ENCODE measurements around the gene SLCO1B3. TPM values are rescaled to one million over a fixed set of nuclear protein-coding genes. Genes with fewer than 3 reads are reported as not detected.

SLCO1B3 gene
- total RNA-seq, 1 experiment from 2014 or later = not detected

- Histone ChIP-seq H3K79me2 (ENCODE audit: low read length) (no peaks in the 10 kb centered on the region), H3K27me3 (ENCODE audit: low read length) (no peaks in the 10 kb centered on the region), H3K36me3 (ENCODE audit: insufficient read depth, low read length) (no peaks in the 10 kb centered on the region), H3K9ac (ENCODE audit: low read length) (no peak overlapping the region), H3K4me3 (ENCODE audit: low read length) (no peak overlapping the region), H3K4me1 (ENCODE audit: low read length) (no peaks in the 10 kb centered on the region), H3K9me2 (replicated peaks; ENCODE audit: insufficient read depth, low read length) (no peaks in the 10 kb centered on the region), H4K20me1 (ENCODE audit: insufficient read depth, low read depth, low read length) (no peaks in the 10 kb centered on the region), H3K4me2 (ENCODE audit: low read depth, low read length, poor library complexity, severe bottlenecking) (no peak overlapping the region), H2AFZ (ENCODE audit: low read length) (no peak overlapping the region), H3K27ac (ENCODE audit: low read length) (no peak overlapping the region), H3K9me3 (ENCODE audit: low read length) (no peaks in the 10 kb centered on the region)
- DNase-seq = no peak
Measured at GRCh38 chr12:20805921-20806320, 4.6 kb upstream of the SLCO1B3 start.

GRCh38 chr12:20807192-20808080 is 3.1 kb upstream of the SLCO1B3 start:
- H3K9ac ChIP-seq (ENCODE audit: low read length) = no peak overlapping the region
- no peak overlapping the region for H3K4me2 ChIP-seq (ENCODE audit: low read depth, low read length, poor library complexity, severe bottlenecking)
- no peaks in the 10 kb centered on the region for H3K79me2 ChIP-seq (ENCODE audit: low read length)
- H3K4me1 ChIP-seq (ENCODE audit: low read length) = no peaks in the 10 kb centered on the region
- H2AFZ ChIP-seq (ENCODE audit: low read length) = no peak overlapping the region
- no peaks in the 10 kb centered on the region for H3K36me3 ChIP-seq (ENCODE audit: insufficient read depth, low read length)
- H3K27me3 ChIP-seq (ENCODE audit: low read length) = no peaks in the 10 kb centered on the region
- H3K9me2 ChIP-seq (replicated peaks; ENCODE audit: insufficient read depth, low read length) = no peaks in the 10 kb centered on the region
- H3K9me3 ChIP-seq (ENCODE audit: low read length) = no peaks in the 10 kb centered on the region
- no peaks in the 10 kb centered on the region for H4K20me1 ChIP-seq (ENCODE audit: insufficient read depth, low read depth, low read length)
- H3K4me3 ChIP-seq (ENCODE audit: low read length) = no peak overlapping the region
- DNase-seq = no peak
- H3K27ac ChIP-seq (ENCODE audit: low read length) = no peak overlapping the region

GRCh38 chr12:20808521-20808920 is 2.0 kb upstream of the SLCO1B3 start:
- no peak for DNase-seq

GRCh38 chr12:20815574-20815973 is 5.1 kb downstream of the SLCO1B3 start:
- no peaks in the 10 kb centered on the region for H3K9me2 ChIP-seq (replicated peaks; ENCODE audit: insufficient read depth, low read length)
- no peak for DNase-seq
- no peak overlapping the region for H3K27ac ChIP-seq (ENCODE audit: low read length)
- no peak overlapping the region for H3K4me2 ChIP-seq (ENCODE audit: low read depth, low read length, poor library complexity, severe bottlenecking)
- H3K9ac ChIP-seq (ENCODE audit: low read length) = no peak overlapping the region
- no peaks in the 10 kb centered on the region for H3K79me2 ChIP-seq (ENCODE audit: low read length)
- no peak overlapping the region for H2AFZ ChIP-seq (ENCODE audit: low read length)
- no peak overlapping the region for H3K4me3 ChIP-seq (ENCODE audit: low read length)
- no peaks in the 10 kb centered on the region for H3K27me3 ChIP-seq (ENCODE audit: low read length)
- H4K20me1 ChIP-seq (ENCODE audit: insufficient read depth, low read depth, low read length) = no peaks in the 10 kb centered on the region
- H3K4me1 ChIP-seq (ENCODE audit: low read length) = no peaks in the 10 kb centered on the region
- no peaks in the 10 kb centered on the region for H3K9me3 ChIP-seq (ENCODE audit: low read length)
- no peaks in the 10 kb centered on the region for H3K36me3 ChIP-seq (ENCODE audit: insufficient read depth, low read length)

More at GRCh38 chr12:20808521-20808920, 2.0 kb upstream of the SLCO1B3 start:
- Histone ChIP-seq H4K20me1 (ENCODE audit: insufficient read depth, low read depth, low read length) (no peaks in the 10 kb centered on the region), H3K4me2 (ENCODE audit: low read depth, low read length, poor library complexity, severe bottlenecking) (no peak overlapping the region), H3K9me2 (replicated peaks; ENCODE audit: insufficient read depth, low read length) (no peaks in the 10 kb centered on the region), H3K27ac (ENCODE audit: low read length) (no peak overlapping the region), H3K36me3 (ENCODE audit: insufficient read depth, low read length) (no peaks in the 10 kb centered on the region), H3K27me3 (ENCODE audit: low read length) (no peaks in the 10 kb centered on the region), H3K9me3 (ENCODE audit: low read length) (no peaks in the 10 kb centered on the region), H3K9ac (ENCODE audit: low read length) (no peak overlapping the region), H3K4me1 (ENCODE audit: low read length) (no peaks in the 10 kb centered on the region), H2AFZ (ENCODE audit: low read length) (no peak overlapping the region), H3K79me2 (ENCODE audit: low read length) (no peaks in the 10 kb centered on the region), H3K4me3 (ENCODE audit: low read length) (no peak overlapping the region)

GRCh38 chr12:20822415-20822814 is 11.9 kb downstream of the SLCO1B3 start:
- H3K4me3 ChIP-seq (ENCODE audit: low read length) = no peak overlapping the region
- H3K36me3 ChIP-seq (ENCODE audit: insufficient read depth, low read length) = no peaks in the 10 kb centered on the region
- no peaks in the 10 kb centered on the region for H3K4me1 ChIP-seq (ENCODE audit: low read length)
- DNase-seq = no peak
- H3K9me3 ChIP-seq (ENCODE audit: low read length) = no peaks in the 10 kb centered on the region
- H3K9ac ChIP-seq (ENCODE audit: low read length) = no peak overlapping the region
- no peaks in the 10 kb centered on the region for H3K27me3 ChIP-seq (ENCODE audit: low read length)
- H4K20me1 ChIP-seq (ENCODE audit: insufficient read depth, low read depth, low read length) = no peaks in the 10 kb centered on the region
- no peak overlapping the region for H3K4me2 ChIP-seq (ENCODE audit: low read depth, low read length, poor library complexity, severe bottlenecking)
- H3K9me2 ChIP-seq (replicated peaks; ENCODE audit: insufficient read depth, low read length) = no peaks in the 10 kb centered on the region
- no peak overlapping the region for H2AFZ ChIP-seq (ENCODE audit: low read length)
- H3K27ac ChIP-seq (ENCODE audit: low read length) = no peak overlapping the region
- no peaks in the 10 kb centered on the region for H3K79me2 ChIP-seq (ENCODE audit: low read length)

- no peaks in the 10 kb centered on the region for H3K27me3 ChIP-seq (ENCODE audit: low read length)
- no peak overlapping the region for H3K4me3 ChIP-seq (ENCODE audit: low read length)
- H3K36me3 ChIP-seq (ENCODE audit: insufficient read depth, low read length) = no peaks in the 10 kb centered on the region
- H3K9ac ChIP-seq (ENCODE audit: low read length) = no peak overlapping the region
- no peaks in the 10 kb centered on the region for H3K9me2 ChIP-seq (replicated peaks; ENCODE audit: insufficient read depth, low read length)
- no peaks in the 10 kb centered on the region for H3K79me2 ChIP-seq (ENCODE audit: low read length)
- no peaks in the 10 kb centered on the region for H3K9me3 ChIP-seq (ENCODE audit: low read length)
- no peaks in the 10 kb centered on the region for H4K20me1 ChIP-seq (ENCODE audit: insufficient read depth, low read depth, low read length)
- no peak for DNase-seq
- H3K4me1 ChIP-seq (ENCODE audit: low read length) = no peaks in the 10 kb centered on the region
- H2AFZ ChIP-seq (ENCODE audit: low read length) = no peak overlapping the region
- H3K27ac ChIP-seq (ENCODE audit: low read length) = no peak overlapping the region
- H3K4me2 ChIP-seq (ENCODE audit: low read depth, low read length, poor library complexity, severe bottlenecking) = no peak overlapping the region
Measured at GRCh38 chr12:20822925-20823324, 12.4 kb downstream of the SLCO1B3 start.

GRCh38 chr12:20829919-20830318 is 19.4 kb downstream of the SLCO1B3 start:
- DNase-seq = no peak
- Histone ChIP-seq H3K9ac (ENCODE audit: low read length) (no peak overlapping the region), H3K27ac (ENCODE audit: low read length) (no peak overlapping the region), H3K4me2 (ENCODE audit: low read depth, low read length, poor library complexity, severe bottlenecking) (no peak overlapping the region), H3K9me2 (replicated peaks; ENCODE audit: insufficient read depth, low read length) (no peaks in the 10 kb centered on the region), H2AFZ (ENCODE audit: low read length) (no peak overlapping the region), H3K4me3 (ENCODE audit: low read length) (no peak overlapping the region), H3K36me3 (ENCODE audit: insufficient read depth, low read length) (no peaks in the 10 kb centered on the region), H3K9me3 (ENCODE audit: low read length) (no peaks in the 10 kb centered on the region), H3K4me1 (ENCODE audit: low read length) (no peaks in the 10 kb centered on the region), H3K79me2 (ENCODE audit: low read length) (no peaks in the 10 kb centered on the region), H3K27me3 (ENCODE audit: low read length) (no peaks in the 10 kb centered on the region), H4K20me1 (ENCODE audit: insufficient read depth, low read depth, low read length) (no peaks in the 10 kb centered on the region)

- no peak overlapping the region for H2AFZ ChIP-seq (ENCODE audit: low read length)
Measured at GRCh38 chr12:20830456-20830855, 20.0 kb downstream of the SLCO1B3 start.

More at GRCh38 chr12:20830456-20830855, 20.0 kb downstream of the SLCO1B3 start:
- Histone ChIP-seq H3K4me2 (ENCODE audit: low read depth, low read length, poor library complexity, severe bottlenecking) (no peak overlapping the region), H3K4me3 (ENCODE audit: low read length) (no peak overlapping the region), H3K4me1 (ENCODE audit: low read length) (no peaks in the 10 kb centered on the region), H3K9ac (ENCODE audit: low read length) (no peak overlapping the region), H3K9me3 (ENCODE audit: low read length) (no peaks in the 10 kb centered on the region), H3K9me2 (replicated peaks; ENCODE audit: insufficient read depth, low read length) (no peaks in the 10 kb centered on the region), H3K27me3 (ENCODE audit: low read length) (no peaks in the 10 kb centered on the region), H3K36me3 (ENCODE audit: insufficient read depth, low read length) (no peaks in the 10 kb centered on the region), H3K79me2 (ENCODE audit: low read length) (no peaks in the 10 kb centered on the region), H3K27ac (ENCODE audit: low read length) (no peak overlapping the region), H4K20me1 (ENCODE audit: insufficient read depth, low read depth, low read length) (no peaks in the 10 kb centered on the region)
- no peak for DNase-seq
